GM10266 (cell line): Measurements from ENCODE around the gene TECTA.

Source experiments
- DNase-seq: peaks from one replicate; pipeline ENCODE4 v3.0.0; 2012; ENCODE audit errors: extremely low spot score
- CTCF ChIP-seq: IDR thresholded peaks from 2 replicates; pipeline ENCODE4 v1.5.1; 2012; ENCODE audit warnings: mild to moderate bottlenecking, low read depth; ENCODE audit not compliant: control insufficient read depth, insufficient read depth; ENCODE audit errors: missing control alignments

Gene TECTA

DNA sequence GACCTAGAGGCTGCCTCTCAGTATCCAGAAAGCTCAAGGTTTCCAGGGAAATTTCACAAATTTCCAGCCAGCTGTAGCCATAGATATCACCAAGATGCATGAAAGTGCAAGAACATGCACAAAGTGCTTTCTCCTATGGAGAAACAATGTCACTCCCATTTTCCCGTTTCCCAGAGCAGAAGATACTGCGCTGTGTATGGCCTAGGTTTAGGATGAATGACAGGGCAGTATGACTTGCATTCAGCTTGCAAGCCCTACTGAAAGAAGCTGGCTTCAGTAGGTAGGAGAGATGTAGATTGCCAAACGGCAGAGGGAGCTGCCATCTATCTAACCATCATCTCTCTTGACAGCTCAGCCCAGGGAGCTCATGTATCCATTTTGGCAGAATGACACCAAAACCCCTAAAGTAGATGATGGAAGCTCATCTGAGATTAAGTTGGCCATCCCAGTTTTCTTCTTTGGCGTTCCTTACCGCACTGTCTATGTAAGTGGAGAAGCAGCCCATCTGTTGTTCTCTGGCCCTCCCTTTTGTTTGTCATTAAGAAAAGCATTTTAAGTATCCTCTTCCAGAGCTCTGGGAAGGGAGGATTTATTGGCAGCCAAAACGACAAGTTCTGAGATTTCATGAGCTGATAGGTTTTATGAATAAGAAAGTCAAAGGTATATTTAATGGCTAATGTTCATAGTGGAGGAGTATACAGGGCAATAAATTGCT is 4.6 kb downstream of the TECTA start:
- no peak for TF ChIP-seq CTCF
- DNase-seq: no peak

- no peak for TF ChIP-seq CTCF
- no peak for DNase-seq
Measured at GRCh38 chr11:121106812-121107211, 5.8 kb downstream of the TECTA start.

- no peak for DNase-seq
- TF ChIP-seq CTCF: no peak
Measured at GRCh38 chr11:121108413-121108812, 7.4 kb downstream of the TECTA start.

DNA sequence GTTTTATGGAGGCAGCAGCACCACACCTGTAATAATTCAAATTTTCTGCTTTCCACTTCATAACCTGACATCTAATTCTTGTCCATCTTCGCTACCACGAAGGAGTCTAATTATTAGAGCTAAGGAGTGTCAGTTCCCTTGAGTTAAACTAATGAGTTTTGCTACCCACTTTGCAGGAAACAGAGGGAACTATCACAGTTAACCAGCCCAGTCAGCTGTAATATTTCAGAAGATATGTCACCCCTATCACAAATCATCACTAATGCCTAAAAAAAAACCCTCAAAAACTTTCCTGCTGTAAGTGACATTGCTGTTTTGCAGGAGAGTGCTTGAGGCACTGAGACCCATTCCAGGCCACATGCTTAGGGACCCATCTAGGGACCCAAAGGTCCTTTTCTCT is 8.4 kb downstream of the TECTA start:
- no peak for DNase-seq
- TF ChIP-seq CTCF: no peak

DNA sequence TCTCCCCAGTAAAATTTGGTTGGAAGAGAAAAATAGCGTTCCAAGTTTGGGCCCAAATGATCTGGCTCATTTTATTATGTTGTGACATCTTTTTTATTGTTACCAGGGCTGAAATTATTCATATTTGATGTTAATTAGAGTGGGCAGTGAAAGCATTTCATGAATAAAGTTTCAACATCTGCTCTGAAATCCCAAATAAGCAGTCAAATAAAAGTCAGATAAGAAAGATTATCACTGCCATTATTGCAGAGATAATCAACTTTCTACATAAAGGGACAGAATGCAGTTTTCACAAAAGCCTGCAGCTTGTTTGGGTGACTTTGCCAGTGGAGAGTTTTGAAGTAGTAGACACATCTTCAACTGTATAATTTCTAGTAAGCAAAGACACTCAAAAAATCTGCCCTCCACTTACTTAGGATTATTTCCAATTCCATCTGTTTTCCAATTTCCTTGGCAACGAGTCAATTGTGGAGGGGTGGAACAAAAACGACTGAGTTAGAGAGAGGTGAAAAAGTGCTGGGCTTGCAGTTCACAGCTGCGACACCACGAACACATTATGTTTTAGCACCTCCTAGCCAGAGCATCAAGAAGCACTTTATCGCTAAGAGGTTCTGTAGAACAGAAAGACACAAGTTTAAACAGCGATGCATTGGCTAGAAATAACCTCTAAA is 9.0 kb downstream of the TECTA start:
- no peak for TF ChIP-seq CTCF
- DNase-seq: no peak

GRCh38 chr11:121110871-121111724 is 10.1 kb downstream of the TECTA start:
- no peak for TF ChIP-seq CTCF
- DNase-seq: no peak
